Fibroblast of mammary gland (primary cell): ENCODE results near the gene BCLAF3.

Experiments used
- DNase-seq: peaks from one replicate; pipeline ENCODE4 v3.0.0-alpha.2; 2010; ENCODE audit warnings: low read depth
- H3K4me3 ChIP-seq: 2 replicates; pipeline ENCODE4 v1.5.1; 2011; ENCODE audit warnings: low read depth, mild to moderate bottlenecking, low read length, moderate library complexity; ENCODE audit not compliant: control insufficient read depth
- CTCF ChIP-seq: conservative IDR thresholded peaks from 2 replicates; pipeline ENCODE4 v1.5.1; 2011; ENCODE audit warnings: low read depth, low read length, inconsistent platforms; ENCODE audit not compliant: control insufficient read depth, insufficient read depth

The BCLAF3 gene

GRCh38 chrX:19949340-19949739 lies 41.5 kb downstream of the BCLAF3 start:
- H3K4me3 ChIP-seq = no peak overlapping the region
- no peak for TF ChIP-seq CTCF
- no peak for DNase-seq

GRCh38 chrX:19947612-19948011 lies 43.2 kb downstream of the BCLAF3 start:
- no peak for DNase-seq
- no peak overlapping the region for H3K4me3 ChIP-seq
- no peak for TF ChIP-seq CTCF
